ENCODE results near the gene CMKLR1.

DNA sequence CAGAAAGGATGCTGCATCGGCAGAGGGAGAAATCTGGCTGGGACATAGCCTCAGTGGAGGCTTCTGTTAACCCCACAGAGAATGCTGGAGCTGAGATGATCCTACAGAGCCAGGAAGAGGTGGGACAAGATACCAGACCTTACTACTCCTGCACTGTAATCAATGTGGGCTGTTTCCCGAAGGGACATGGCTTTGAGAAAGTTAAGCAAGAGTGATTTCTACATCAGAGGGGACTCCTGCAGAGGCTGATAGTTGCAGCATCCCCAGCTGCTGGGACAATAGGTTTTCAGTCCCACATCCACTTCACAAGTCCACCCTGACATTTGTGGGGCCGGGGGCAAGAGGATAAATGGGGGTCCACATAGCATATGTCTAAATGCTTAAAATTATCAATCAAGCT, 22.5 kb upstream of the CMKLR1 start:
- TF ChIP-seq, protein P1, sequence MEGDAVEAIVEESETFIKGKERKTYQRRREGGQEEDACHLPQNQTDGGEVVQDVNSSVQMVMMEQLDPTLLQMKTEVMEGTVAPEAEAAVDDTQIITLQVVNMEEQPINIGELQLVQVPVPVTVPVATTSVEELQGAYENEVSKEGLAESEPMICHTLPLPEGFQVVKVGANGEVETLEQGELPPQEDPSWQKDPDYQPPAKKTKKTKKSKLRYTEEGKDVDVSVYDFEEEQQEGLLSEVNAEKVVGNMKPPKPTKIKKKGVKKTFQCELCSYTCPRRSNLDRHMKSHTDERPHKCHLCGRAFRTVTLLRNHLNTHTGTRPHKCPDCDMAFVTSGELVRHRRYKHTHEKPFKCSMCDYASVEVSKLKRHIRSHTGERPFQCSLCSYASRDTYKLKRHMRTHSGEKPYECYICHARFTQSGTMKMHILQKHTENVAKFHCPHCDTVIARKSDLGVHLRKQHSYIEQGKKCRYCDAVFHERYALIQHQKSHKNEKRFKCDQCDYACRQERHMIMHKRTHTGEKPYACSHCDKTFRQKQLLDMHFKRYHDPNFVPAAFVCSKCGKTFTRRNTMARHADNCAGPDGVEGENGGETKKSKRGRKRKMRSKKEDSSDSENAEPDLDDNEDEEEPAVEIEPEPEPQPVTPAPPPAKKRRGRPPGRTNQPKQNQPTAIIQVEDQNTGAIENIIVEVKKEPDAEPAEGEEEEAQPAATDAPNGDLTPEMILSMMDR (IDR thresholded peaks at IDR 0.05) = no peak
- TF ChIP-seq POLR2A (IDR thresholded peaks at IDR 0.05) (no peak), EP300 (IDR thresholded peaks at IDR 0.05) (no peak)
